GM21529 (cell line): ENCODE measurements around the gene UBE2M.
"Not testable (repeated sequence)": the region's sequence is repeated elsewhere in the genome, so short reads cannot be mapped to it uniquely, and the experiment has no call there.

Experiments
- ATAC-seq: cut with Tn5 transposase; IDR thresholded peaks from one replicate; pipeline ENCODE4 v1.9.1; 2021; ENCODE audit not compliant: unreplicated experiment

The UBE2M gene

DNA sequence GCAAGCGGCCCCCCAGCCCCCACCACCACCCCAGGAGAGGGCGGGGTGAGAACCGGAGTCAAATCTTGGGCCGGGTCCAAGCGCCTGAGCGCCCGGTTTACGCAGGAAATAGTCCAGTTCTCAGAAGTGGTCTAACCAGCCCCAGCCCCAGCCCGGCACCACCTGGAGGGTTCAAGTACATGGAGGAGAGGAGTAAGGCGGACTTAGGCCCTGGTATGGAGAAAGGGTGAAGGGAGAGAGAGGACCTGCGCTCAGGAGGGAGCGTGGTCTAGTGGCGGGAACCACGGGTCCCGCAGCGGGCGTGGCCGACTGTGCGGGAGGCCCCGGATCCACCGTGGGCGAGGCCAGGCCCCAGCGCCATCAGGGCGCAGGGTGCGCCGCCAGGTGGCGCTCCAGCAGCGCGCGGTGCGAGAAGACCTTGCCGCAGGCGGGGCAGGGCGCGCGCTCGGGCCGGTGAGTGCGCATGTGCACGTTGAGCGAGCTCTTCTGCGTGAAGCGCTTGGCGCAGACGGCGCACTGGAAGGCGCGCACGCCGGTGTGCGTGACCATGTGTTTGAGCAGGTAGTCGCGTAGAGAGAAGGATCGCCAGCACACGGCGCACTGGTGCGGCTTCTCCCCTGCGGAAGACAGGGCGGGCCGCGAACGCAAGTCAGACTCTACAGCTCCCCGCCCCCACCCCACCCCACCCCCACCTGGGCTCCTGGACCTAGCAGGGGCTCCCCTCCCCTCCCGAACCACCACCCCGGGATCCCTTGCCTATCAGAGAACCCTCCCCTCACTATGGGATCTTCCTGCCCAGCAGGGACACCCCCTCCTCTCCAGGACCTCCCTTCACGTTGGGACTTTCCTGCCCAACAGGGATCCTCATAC is 44.5 kb downstream of the UBE2M start:
- ATAC-seq, result peak; percentile 64

DNA sequence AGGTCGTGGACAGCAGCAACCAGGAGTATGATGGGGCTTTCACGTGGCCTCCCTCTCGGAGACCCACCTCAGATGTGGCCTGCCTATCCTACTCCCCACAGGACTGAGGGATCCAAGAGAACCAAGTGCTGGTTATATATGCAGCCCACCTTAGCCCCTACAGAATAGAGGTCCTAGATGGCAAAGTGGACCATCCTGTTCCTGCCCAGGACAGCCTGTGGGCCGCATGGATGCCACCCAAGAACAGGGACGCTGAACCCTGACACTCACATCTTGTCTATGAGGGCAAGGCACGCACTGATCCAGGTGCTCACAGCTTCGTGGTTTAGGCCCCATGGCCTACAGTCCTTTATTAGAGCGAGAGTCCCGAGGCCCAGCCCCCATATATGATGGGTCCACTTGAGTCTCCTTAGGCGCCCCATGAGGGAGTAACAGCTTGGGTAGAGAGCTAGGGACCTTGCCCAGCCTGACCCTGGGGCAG is 45.2 kb downstream of the UBE2M start:
- no peak for ATAC-seq

DNA sequence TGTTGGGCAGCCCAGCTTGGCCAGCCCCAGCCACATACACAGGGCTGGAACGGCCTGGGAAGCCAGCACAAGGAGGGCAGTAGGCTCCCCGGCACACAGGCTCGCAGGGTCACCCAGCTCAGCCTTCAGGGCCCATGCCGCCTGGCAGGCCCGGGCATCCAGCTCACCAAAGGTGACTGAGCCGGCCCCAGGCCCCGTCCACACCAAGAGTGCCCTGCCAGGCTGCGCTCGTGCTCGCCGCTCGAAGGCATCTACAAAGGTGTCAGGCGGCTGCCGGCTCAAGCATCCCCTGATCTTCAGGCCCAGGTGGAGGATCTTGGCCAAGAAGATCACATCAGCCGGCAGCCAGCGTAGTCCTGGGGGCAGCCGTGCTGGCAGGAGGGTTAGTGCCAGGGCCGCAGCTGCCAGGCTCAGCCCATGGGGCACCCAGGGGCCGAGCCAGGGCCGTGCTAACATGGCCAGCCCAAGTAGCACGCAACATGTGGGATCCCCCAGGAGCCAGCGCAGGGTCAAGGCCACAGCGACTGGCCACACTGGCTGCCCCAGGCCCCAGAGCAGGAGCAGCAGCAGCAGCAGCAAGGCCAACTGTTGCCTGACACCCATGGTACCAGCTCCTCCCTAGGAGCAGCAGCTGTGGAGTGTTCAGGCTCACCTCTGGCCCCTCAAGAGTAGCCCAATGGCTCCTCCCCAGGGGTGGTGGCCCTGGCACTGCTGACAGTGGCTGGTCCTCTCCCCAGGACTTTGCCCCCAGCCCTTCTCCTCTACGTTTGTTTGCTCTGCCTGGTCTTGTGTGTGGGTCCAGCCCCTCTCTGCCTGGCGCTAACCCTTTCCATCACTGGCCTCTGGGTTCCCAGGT is 46.8 kb downstream of the UBE2M start, which contains the start of gene SLC27A5:
TSS of gene SLC27A5 (minus strand) at position 640 of the 856 bp plus-strand sequence. CDS start at position 603, 37 bp downstream.
- ATAC-seq, result no peak

DNA sequence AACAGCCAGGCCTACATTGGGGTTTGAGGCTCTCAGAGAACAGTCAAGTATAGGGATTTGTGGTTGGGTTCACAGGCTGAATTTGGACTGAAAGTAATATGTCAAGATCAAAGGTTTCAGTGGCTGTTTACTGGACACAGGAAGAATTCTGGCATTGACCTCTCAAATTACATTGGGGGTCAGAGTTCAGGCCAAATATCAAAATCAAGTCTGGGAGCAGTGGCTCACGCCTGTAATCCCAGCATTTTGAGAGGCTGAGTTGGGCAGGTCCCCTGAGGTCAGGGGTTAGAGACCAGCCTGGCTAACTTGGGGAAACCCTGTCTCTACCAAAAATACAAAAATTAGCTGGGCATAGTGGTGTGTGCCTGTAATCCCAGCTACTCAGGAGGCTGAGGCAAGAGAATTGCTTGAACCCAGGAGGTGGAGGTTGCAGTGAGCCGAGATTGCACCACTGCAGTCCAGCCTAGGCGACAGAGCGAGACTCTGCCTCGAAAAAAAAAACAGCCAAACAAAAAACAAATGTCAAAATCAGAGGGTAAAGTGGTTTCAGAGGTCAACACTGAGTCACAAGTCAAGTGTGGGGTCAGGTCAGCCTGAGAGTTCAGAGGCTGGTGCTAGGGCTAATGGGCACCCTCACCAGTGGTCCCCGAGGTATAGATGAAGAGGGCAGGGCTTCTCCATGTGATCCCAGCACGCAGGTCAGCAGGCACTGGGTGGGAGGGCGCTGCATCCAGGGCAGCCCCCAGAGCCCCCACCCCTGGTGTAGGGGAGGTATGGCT is 48.1 kb downstream of the UBE2M start:
- no peak for ATAC-seq

DNA sequence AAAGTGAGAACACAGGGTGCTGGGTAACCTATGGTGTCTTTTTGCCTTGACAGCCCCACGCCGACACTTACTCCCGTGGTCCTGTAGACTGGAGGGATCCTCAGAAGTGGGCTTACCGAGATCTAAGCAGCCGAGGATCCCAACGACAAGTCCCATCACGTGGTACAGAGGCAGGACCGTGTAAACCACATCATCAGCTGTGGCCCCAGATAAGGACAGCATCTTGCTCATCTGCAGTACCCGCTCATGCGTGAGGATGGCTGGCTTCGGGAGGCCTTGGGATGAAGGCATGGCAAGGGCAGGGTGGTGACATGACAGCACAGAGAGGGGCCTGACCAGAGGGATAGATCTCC is 48.7 kb downstream of the UBE2M start:
- ATAC-seq, result no peak

DNA sequence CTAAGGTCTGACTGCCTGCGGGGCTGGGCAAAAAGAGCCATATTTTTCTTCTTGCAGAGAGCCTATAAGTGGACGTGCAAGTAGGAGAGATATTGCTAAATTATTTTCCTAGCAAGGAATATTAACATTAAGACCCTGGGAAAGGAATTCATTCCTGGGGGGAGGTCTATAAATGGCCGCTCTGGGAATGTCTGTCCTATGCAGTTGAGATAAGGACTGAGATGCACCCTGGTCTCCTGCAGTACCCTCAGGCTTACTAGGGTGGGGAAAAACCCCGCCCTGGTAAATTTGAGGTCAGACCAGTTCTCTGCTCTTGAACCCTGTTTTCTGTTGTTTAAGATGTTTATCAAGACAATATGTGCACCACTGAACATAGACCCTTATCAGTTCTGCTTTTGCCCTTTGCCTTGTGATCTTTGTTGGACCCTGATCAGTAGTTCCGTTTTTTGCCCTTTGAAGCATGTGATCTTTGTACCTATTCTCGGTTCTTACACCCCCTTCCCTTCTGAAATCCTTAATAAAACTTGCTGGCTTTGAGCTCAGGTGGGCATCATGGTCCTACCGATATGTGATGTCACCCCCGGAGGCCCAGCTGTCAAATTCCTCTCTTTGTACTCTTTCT is 50.7 kb downstream of the UBE2M start:
- ATAC-seq, result not testable (repeated sequence)
